GM12878 (cell line): ENCODE measurements around the gene ACSM5. TPM values are rescaled to one million over a fixed set of nuclear protein-coding genes. Genes with fewer than 3 reads are reported as not detected.

Experiments used
- ATAC-seq: fragments of 200-7000 bp; cut with Tn5 transposase; 3 replicates; pipeline ENCODE4 v1.9.1; 2020; ENCODE audit warnings: mild to moderate bottlenecking, moderate library complexity
- BruUV-seq: library from RNA; stranded (reverse); fragments of 400-500 nt; replicated peaks from 2 replicates; lab custom pipeline; 2021; lab: Mats Ljungman, UMichigan
- CTCF ChIA-PET: fragments of 300-600 bp; sonication (Branson Sonifier 250); formaldehyde crosslinking; extraction: SDS; loops from one replicate; lab custom pipeline; 2021; ENCODE audit warnings: inconsistent platforms; lab: Yijun Ruan, JAX
- POLR2A ChIA-PET: fragments of 350-600 bp; formaldehyde crosslinking; extraction: SDS; loops from one replicate; lab custom pipeline; 2021; ENCODE audit warnings: inconsistent platforms; lab: Charles Lee
- RAD21 ChIA-PET: fragments of 300-600 bp; sonication (Branson Sonifier 250); formaldehyde crosslinking; loops from one replicate; lab custom pipeline; 2023; ENCODE audit warnings: antibody characterized with exemption; ENCODE audit not compliant: unreplicated experiment; lab: Charles Lee
- SMC1A ChIA-PET: fragments of 300-600 bp; sonication (Branson Sonifier 250); formaldehyde crosslinking; loops from one replicate; lab custom pipeline; 2023; ENCODE audit not compliant: unreplicated experiment, uncharacterized antibody; lab: Charles Lee
- DNase-seq: peaks from one replicate; pipeline ENCODE4 v3.0.0-alpha.2; 2011; ENCODE audit warnings: low read depth, low spot score
- FAIRE-seq: peaks from 3 replicates; lab custom pipeline; 2011; peaks lifted over from hg19 to GRCh38; lab: Jason Lieb, UNC
- H2AFZ ChIP-seq: 2 replicates; pipeline ENCODE4 v1.6.0; 2011; ENCODE audit warnings: low read depth, low read length, control low read depth; ENCODE audit not compliant: control insufficient read depth
- H3K27ac ChIP-seq: 2 replicates; pipeline ENCODE4 v1.5.1; 2011; ENCODE audit warnings: control low read depth; ENCODE audit not compliant: control insufficient read depth, insufficient read depth
- H3K27me3 ChIP-seq, 2 experiments: replicated peaks in 1 of 2; 2 replicates each; pipeline versions ENCODE4 v1.6.0 to v1.6.1; 2011; ENCODE audit warnings: low read length in 1 of 2; ENCODE audit not compliant: control insufficient read depth in 2 of 2, insufficient read depth in 2 of 2
- H3K36me3 ChIP-seq, 2 experiments: 2 replicates each; pipeline ENCODE4 v1.5.1; 2011; ENCODE audit warnings: low read length in 1 of 2; ENCODE audit not compliant: control insufficient read depth in 2 of 2, insufficient read depth in 2 of 2
- H3K4me1 ChIP-seq: 2 replicates; pipeline ENCODE4 v1.6.1; 2011; ENCODE audit warnings: mild to moderate bottlenecking, low read length, moderate library complexity, mixed read lengths; ENCODE audit not compliant: control insufficient read depth, insufficient read depth
- H3K4me2 ChIP-seq: 2 replicates; pipeline ENCODE4 v1.6.0; 2011; ENCODE audit warnings: control low read depth; ENCODE audit not compliant: control insufficient read depth, insufficient read depth
- H3K4me3 ChIP-seq: fragments of 200-600 bp; sonication (generic); 2 replicates; pipeline ENCODE4 v1.5.1; 2016
- H3K79me2 ChIP-seq: 2 replicates; pipeline ENCODE4 v1.6.0; 2011; ENCODE audit warnings: low read length; ENCODE audit not compliant: control insufficient read depth, insufficient read depth
- H3K9ac ChIP-seq: 2 replicates; pipeline ENCODE4 v1.8.0; 2011; ENCODE audit warnings: low read length, control low read depth, mixed read lengths; ENCODE audit not compliant: control insufficient read depth, insufficient read depth
- H3K9me3 ChIP-seq: replicated peaks from 3 replicates; pipeline ENCODE4 v1.5.1; 2011; ENCODE audit warnings: mild to moderate bottlenecking, low read length; ENCODE audit not compliant: control insufficient read depth, insufficient read depth
- H4K20me1 ChIP-seq: 2 replicates; pipeline ENCODE4 v1.6.0; 2011; ENCODE audit not compliant: control insufficient read depth, insufficient read depth
- CTCF ChIP-seq, 3 experiments: IDR thresholded peaks in 2 of 3; conservative IDR thresholded peaks in 1 of 3; 2 replicates each; pipeline ENCODE4 v1.5.1; 2011; ENCODE audit warnings: low read depth in 3 of 3, low read length in 3 of 3, mild to moderate bottlenecking in 3 of 3, control low read depth in 2 of 3, moderate library complexity in 2 of 3, inconsistent platforms in 1 of 3, mixed read lengths in 1 of 3; ENCODE audit not compliant: control insufficient read depth in 2 of 3, insufficient read depth in 1 of 3; ENCODE audit errors: extremely low read depth in 1 of 3
- MTA2 ChIP-seq: fragments of 450-650 bp; IDR thresholded peaks from 2 replicates; pipeline ENCODE4 v1.6.1; 2016; ENCODE audit warnings: low read depth, mild to moderate bottlenecking, moderate library complexity
- WGBS: methylation state at CpG from one replicate; pipeline ENCODE4 v1.1.6; 2016; ENCODE audit warnings: low lambda C conversion rate; ENCODE audit not compliant: insufficient replicate concordance, insufficient coverage; ENCODE audit errors: missing lambda C conversion rate; 5-methylcytosine and 5-hydroxymethylcytosine counted together
- in situ Hi-C: fragments of 300-500 bp; cut with MboI; formaldehyde crosslinking; loops from 9 replicates; pipeline ENCODE4 v1.14.3; 2018; ENCODE audit warnings: mixed read lengths
- intact Hi-C: fragments of 100-400 bp; cut with micrococcal nuclease; formaldehyde crosslinking; loops from one replicate; pipeline ENCODE4 v1.14.2; 2022; ENCODE audit not compliant: unreplicated experiment
- polyA plus RNA-seq, 11 experiments: library from polyadenylated mRNA; depleted of rRNA in 4 of 11; unstranded in 6 of 11; stranded (reverse) in 5 of 11; fragments of >200 nt; fragmentation: Nextera tagmentation in 4 of 11; fragmentation: Illumina TruSeq in 1 of 11; extraction: Ambion mirVana in 4 of 11; extraction: Trizol in 1 of 11; gene quantifications; 1 replicate in 1 of 11; 2 replicates in 10 of 11; pipeline versions ENCODE4 v1.2.1 to v1.2.3, GENCODE V29; 2011 to 2016; ENCODE audit warnings: inconsistent platforms in 2 of 11, missing spikeins in 2 of 11, low read depth in 1 of 11
- total RNA-seq, 4 experiments: library from RNA; depleted of rRNA in 3 of 4; stranded (reverse); fragments of >200 nt in 3 of 4; fragmentation: Illumina TruSeq in 1 of 4; extraction: Trizol in 1 of 4; gene quantifications; 2 replicates each; pipeline versions ENCODE4 v1.2.1 to v1.2.3, GENCODE V29; 2013 to 2021

Gene ACSM5
- total and polyA plus RNA-seq, 10 of the 15 experiments (the other 5 are each of a cell fraction or from before 2014, with no cell fraction given) = 0.07 to 0.54 (median 0.26) TPM; not detected in 3

GRCh38 chr16:20359997-20360396 is 49.3 kb upstream of the ACSM5 start:
- ChIA-PET SMC1A (interaction anchor here (1.6 kb wide), 1 partner anchor 452 kb away, joined by 4 read pairs; no protein-coding TSS in a partner anchor), CTCF (interaction anchor here (1.0 to 1.8 kb wide), 2 partner anchors 23 to 25 kb away, joined by 3 to 5 read pairs; no protein-coding TSS in a partner anchor)
- 8% methylated on average over 2 of the region's 2 CpGs for WGBS

More at GRCh38 chr16:20359997-20360396, 49.3 kb upstream of the ACSM5 start:
- no peak overlapping the region for H3K9ac ChIP-seq
- intact Hi-C loops (no loop called here), in situ Hi-C loops (loop anchor here (25.0 kb wide), 1 partner anchor 1323 kb away; no protein-coding TSS in a partner anchor)
- H4K20me1 ChIP-seq = no peaks in the 10 kb centered on the region
- no peak overlapping the region for H3K4me2 ChIP-seq
- ChIA-PET RAD21 (no interaction called here), POLR2A (no interaction called here)
- H3K79me2 ChIP-seq = no peaks in the 10 kb centered on the region
- DNase-seq (no peak), FAIRE-seq (no peak), ATAC-seq (no peak)
- no peaks in the 10 kb centered on the region for H3K9me3 ChIP-seq
- H2AFZ ChIP-seq = no peak overlapping the region
- BruUV-seq = no TSS peak
- H3K4me3 ChIP-seq = no peak overlapping the region
- no peaks in the 10 kb centered on the region for H3K36me3 ChIP-seq
- H3K27ac ChIP-seq = no peak overlapping the region
- TF ChIP-seq MTA2 (no peak), CTCF (IDR thresholded peaks at IDR 0.05 in 2 of 3, conservative IDR thresholded peaks at IDR 0.05 in 1 of 3; ENCODE audit: control insufficient read depth in 2 of 3, extremely low read depth in 1 of 3, insufficient read depth in 1 of 3, low read depth in 3 of 3, low read length in 3 of 3) (peak in 2 of 3 experiments; percentile 18 to 28; a peak in 2 of 6 replicates)
- no peaks in the 10 kb centered on the region; a peak in 1 of 4 replicates for H3K27me3 ChIP-seq
- H3K4me1 ChIP-seq = no peaks in the 10 kb centered on the region
